C4-2B (cell line): Measurements from ENCODE around the gene PER3.

ENCODE experiments used
- ZFX ChIP-seq: fragments of 450-650 bp; IDR thresholded peaks from 2 replicates; pipeline ENCODE4 v1.6.1; 2017
- TF ChIP-seq, protein P1 (sequence below): fragments of 450-650 bp; conservative IDR thresholded peaks from 2 replicates; pipeline ENCODE4 v1.5.1; 2017; ENCODE audit warnings: mild to moderate bottlenecking

DNA sequence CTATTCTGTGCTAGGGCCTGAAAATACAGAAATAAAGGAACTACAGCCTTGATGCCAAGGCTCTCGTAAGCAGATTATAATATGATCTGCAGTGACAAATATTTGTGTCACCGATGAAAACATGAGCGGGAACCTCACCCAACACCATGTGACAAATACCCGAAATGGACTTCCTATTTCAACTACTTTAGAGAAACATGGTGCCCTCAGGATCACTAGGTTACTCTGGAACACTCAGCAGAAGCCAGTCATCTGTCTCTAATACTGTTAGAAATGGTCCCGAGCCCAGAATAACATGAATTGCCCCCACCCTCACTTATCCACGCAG lies 13.5 kb upstream of the PER3 start:
- TF ChIP-seq, protein P1, sequence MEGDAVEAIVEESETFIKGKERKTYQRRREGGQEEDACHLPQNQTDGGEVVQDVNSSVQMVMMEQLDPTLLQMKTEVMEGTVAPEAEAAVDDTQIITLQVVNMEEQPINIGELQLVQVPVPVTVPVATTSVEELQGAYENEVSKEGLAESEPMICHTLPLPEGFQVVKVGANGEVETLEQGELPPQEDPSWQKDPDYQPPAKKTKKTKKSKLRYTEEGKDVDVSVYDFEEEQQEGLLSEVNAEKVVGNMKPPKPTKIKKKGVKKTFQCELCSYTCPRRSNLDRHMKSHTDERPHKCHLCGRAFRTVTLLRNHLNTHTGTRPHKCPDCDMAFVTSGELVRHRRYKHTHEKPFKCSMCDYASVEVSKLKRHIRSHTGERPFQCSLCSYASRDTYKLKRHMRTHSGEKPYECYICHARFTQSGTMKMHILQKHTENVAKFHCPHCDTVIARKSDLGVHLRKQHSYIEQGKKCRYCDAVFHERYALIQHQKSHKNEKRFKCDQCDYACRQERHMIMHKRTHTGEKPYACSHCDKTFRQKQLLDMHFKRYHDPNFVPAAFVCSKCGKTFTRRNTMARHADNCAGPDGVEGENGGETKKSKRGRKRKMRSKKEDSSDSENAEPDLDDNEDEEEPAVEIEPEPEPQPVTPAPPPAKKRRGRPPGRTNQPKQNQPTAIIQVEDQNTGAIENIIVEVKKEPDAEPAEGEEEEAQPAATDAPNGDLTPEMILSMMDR: no peak
- TF ChIP-seq ZFX: no peak
